BLaER1 (cell line): ENCODE results near the gene ARID1B.

Source experiments
- H3K27ac ChIP-seq: shearing (Covaris generic); formaldehyde crosslinking; 2 replicates; pipeline ENCODE4 v1.8.1; 2022
- H3K27me3 ChIP-seq: shearing (Covaris generic); formaldehyde crosslinking; 2 replicates; pipeline ENCODE4 v1.8.1; 2022
- H3K36me3 ChIP-seq: shearing (Covaris generic); formaldehyde crosslinking; 2 replicates; pipeline ENCODE4 v1.8.1; 2022
- H3K4me1 ChIP-seq: shearing (Covaris generic); formaldehyde crosslinking; 2 replicates; pipeline ENCODE4 v1.8.1; 2022
- H3K4me2 ChIP-seq: shearing (Covaris generic); formaldehyde crosslinking; 2 replicates; pipeline ENCODE4 v1.8.1; 2022
- H3K4me3 ChIP-seq: shearing (Covaris generic); formaldehyde crosslinking; 2 replicates; pipeline ENCODE4 v1.8.1; 2022
- H3K9ac ChIP-seq: shearing (Covaris generic); formaldehyde crosslinking; 2 replicates; pipeline ENCODE4 v1.8.1; 2022
- H3K9me3 ChIP-seq: shearing (Covaris generic); formaldehyde crosslinking; 2 replicates; pipeline ENCODE4 v1.8.1; 2022
- H4K20me1 ChIP-seq: shearing (Covaris generic); formaldehyde crosslinking; 2 replicates; pipeline ENCODE4 v1.8.1; 2022
- Cebpa-rat ChIP-seq: shearing (Covaris generic); IDR thresholded peaks from 2 replicates; pipeline ENCODE4 v1.8.1; 2022

Gene ARID1B

GRCh38 chr6:157200117-157200516 is 422.9 kb downstream of the ARID1B start:
- H3K27me3 ChIP-seq: no peaks in the 10 kb centered on the region
- H3K4me3 ChIP-seq: no peak overlapping the region
- H3K36me3 ChIP-seq: peaks cover 94% of the 10 kb centered on the region
- H3K9ac ChIP-seq: no peak overlapping the region
- 0 out of 2 replicates have a peak, but pooled peaks cover 7% of the 10 kb centered on the region for H4K20me1 ChIP-seq
- H3K9me3 ChIP-seq: no peaks in the 10 kb centered on the region
- no peak overlapping the region for H3K27ac ChIP-seq
- no peaks in the 10 kb centered on the region for H3K4me1 ChIP-seq
- H3K4me2 ChIP-seq: no peak overlapping the region
- TF ChIP-seq Cebpa-rat: no peak

- H3K4me1 ChIP-seq: no peaks in the 10 kb centered on the region
- peaks cover 94% of the 10 kb centered on the region for H3K36me3 ChIP-seq
- H3K27me3 ChIP-seq: no peaks in the 10 kb centered on the region
- TF ChIP-seq Cebpa-rat: no peak
- 0 out of 2 replicates have a peak, but pooled peaks cover 7% of the 10 kb centered on the region for H4K20me1 ChIP-seq
- H3K4me3 ChIP-seq: no peak overlapping the region
- no peak overlapping the region for H3K4me2 ChIP-seq
- no peak overlapping the region for H3K27ac ChIP-seq
- no peak overlapping the region for H3K9ac ChIP-seq
- no peaks in the 10 kb centered on the region for H3K9me3 ChIP-seq
Measured at GRCh38 chr6:157200611-157201010, 423.4 kb downstream of the ARID1B start.

DNA sequence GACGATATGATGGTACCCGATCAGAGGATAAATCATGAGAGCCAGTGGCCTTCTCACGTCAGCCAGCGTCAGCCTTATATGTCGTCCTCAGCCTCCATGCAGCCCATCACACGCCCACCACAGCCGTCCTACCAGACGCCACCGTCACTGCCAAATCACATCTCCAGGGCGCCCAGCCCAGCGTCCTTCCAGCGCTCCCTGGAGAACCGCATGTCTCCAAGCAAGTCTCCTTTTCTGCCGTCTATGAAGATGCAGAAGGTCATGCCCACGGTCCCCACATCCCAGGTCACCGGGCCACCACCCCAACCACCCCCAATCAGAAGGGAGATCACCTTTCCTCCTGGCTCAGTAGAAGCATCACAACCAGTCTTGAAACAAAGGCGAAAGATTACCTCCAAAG is 423.9 kb downstream of the ARID1B start:
- 0 out of 2 replicates have a peak, but pooled peaks cover 7% of the 10 kb centered on the region for H4K20me1 ChIP-seq
- H3K4me2 ChIP-seq: no peak overlapping the region
- H3K27me3 ChIP-seq: no peaks in the 10 kb centered on the region
- peaks cover 94% of the 10 kb centered on the region for H3K36me3 ChIP-seq
- H3K9me3 ChIP-seq: no peaks in the 10 kb centered on the region
- no peak overlapping the region for H3K9ac ChIP-seq
- H3K4me1 ChIP-seq: no peaks in the 10 kb centered on the region
- no peak overlapping the region for H3K4me3 ChIP-seq
- TF ChIP-seq Cebpa-rat: no peak
- H3K27ac ChIP-seq: no peak overlapping the region

- H3K9ac ChIP-seq: no peak overlapping the region
- H3K27me3 ChIP-seq: no peaks in the 10 kb centered on the region
- no peak overlapping the region for H3K27ac ChIP-seq
- H3K4me2 ChIP-seq: no peak overlapping the region
- no peak for TF ChIP-seq Cebpa-rat
- H3K36me3 ChIP-seq: peaks cover 97% of the 10 kb centered on the region
- 0 out of 2 replicates have a peak, but pooled peaks cover 7% of the 10 kb centered on the region for H4K20me1 ChIP-seq
- H3K9me3 ChIP-seq: no peaks in the 10 kb centered on the region
- H3K4me1 ChIP-seq: no peaks in the 10 kb centered on the region
- H3K4me3 ChIP-seq: no peak overlapping the region
Measured at GRCh38 chr6:157203312-157203744, 426.1 kb downstream of the ARID1B start.

DNA sequence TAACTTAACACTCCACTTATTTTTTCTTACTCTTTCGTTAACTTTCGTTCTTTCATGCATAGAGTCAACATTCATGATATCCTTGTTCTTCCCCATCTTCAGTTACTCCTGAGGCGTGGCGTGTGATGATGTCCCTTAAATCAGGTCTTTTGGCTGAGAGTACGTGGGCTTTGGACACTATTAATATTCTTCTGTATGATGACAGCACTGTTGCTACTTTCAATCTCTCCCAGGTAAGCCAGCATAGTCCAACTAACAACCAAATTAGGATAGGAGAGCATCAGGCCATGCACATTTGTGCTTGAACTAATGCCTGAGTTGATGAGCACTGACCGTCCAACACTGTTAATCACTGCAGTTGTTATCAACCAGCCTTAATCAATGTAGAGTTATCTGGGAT is 426.6 kb downstream of the ARID1B start:
- Histone ChIP-seq H3K27ac (no peak overlapping the region), H3K27me3 (no peaks in the 10 kb centered on the region), H3K9me3 (no peaks in the 10 kb centered on the region), H3K4me3 (no peak overlapping the region), H3K36me3 (peaks cover 94% of the 10 kb centered on the region), H3K9ac (no peak overlapping the region), H4K20me1 (0 out of 2 replicates have a peak, but pooled peaks cover 7% of the 10 kb centered on the region), H3K4me1 (no peaks in the 10 kb centered on the region), H3K4me2 (no peak overlapping the region)
- no peak for TF ChIP-seq Cebpa-rat

DNA sequence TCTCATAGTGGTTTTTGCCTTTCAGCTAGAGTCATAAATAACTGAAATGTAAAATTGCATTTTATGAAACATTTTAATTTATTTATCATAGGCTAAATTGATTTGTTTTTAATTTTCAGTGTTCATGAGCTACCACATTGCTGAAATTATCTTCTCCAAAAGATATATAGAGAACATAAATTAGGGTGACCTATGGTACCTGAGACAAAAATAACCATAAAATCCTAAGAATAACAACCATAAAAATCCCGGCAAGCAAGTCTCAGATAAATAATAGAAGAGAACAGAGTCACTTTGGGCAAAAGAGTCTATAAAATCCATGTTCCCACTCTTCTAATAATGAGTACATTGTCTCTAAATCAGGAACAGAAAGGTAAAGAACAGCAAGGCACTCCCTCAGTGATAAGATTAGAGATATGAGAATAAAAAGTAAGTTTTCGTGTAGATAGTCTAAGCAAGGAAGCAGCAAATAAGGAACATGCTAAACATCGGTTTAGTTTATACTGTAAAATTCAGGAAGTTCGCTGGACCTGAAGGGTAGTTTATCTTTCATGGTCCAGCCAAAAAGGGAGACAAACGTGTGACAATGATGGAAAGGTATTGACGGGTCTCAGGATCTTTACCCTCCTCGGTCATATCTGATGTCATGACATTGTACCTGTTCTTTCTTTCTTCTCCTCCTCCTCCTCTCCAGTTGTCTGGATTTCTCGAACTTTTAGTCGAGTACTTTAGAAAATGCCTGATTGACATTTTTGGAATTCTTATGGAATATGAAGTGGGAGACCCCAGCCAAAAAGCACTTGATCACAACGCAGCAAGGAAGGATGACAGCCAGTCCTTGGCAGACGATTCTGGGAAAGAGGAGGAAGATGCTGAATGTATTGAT is 428.5 kb downstream of the ARID1B start:
- no peak overlapping the region for H3K9ac ChIP-seq
- H3K4me1 ChIP-seq: no peaks in the 10 kb centered on the region
- H3K27me3 ChIP-seq: no peaks in the 10 kb centered on the region
- H4K20me1 ChIP-seq: 0 out of 2 replicates have a peak, but pooled peaks cover 7% of the 10 kb centered on the region
- TF ChIP-seq Cebpa-rat: no peak
- H3K27ac ChIP-seq: no peak overlapping the region
- H3K4me3 ChIP-seq: no peak overlapping the region
- H3K4me2 ChIP-seq: no peak overlapping the region
- no peaks in the 10 kb centered on the region for H3K9me3 ChIP-seq
- H3K36me3 ChIP-seq: peaks cover 84% of the 10 kb centered on the region

DNA sequence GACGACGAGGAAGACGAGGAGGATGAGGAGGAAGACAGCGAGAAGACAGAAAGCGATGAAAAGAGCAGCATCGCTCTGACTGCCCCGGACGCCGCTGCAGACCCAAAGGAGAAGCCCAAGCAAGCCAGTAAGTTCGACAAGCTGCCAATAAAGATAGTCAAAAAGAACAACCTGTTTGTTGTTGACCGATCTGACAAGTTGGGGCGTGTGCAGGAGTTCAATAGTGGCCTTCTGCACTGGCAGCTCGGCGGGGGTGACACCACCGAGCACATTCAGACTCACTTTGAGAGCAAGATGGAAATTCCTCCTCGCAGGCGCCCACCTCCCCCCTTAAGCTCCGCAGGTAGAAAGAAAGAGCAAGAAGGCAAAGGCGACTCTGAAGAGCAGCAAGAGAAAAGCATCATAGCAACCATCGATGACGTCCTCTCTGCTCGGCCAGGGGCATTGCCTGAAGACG is 429.2 kb downstream of the ARID1B start:
- 0 out of 2 replicates have a peak, but pooled peaks cover 6% of the 10 kb centered on the region for H4K20me1 ChIP-seq
- H3K27ac ChIP-seq: no peak overlapping the region
- no peaks in the 10 kb centered on the region for H3K27me3 ChIP-seq
- no peak for TF ChIP-seq Cebpa-rat
- H3K9ac ChIP-seq: no peak overlapping the region
- H3K4me3 ChIP-seq: no peak overlapping the region
- no peaks in the 10 kb centered on the region for H3K9me3 ChIP-seq
- H3K4me1 ChIP-seq: no peaks in the 10 kb centered on the region
- no peak overlapping the region for H3K4me2 ChIP-seq
- H3K36me3 ChIP-seq: peaks cover 83% of the 10 kb centered on the region

- H3K9me3 ChIP-seq: no peaks in the 10 kb centered on the region
- H3K9ac ChIP-seq: no peak overlapping the region
- H3K36me3 ChIP-seq: peaks cover 72% of the 10 kb centered on the region
- H3K4me2 ChIP-seq: no peak overlapping the region
- H3K27ac ChIP-seq: no peak overlapping the region
- peaks cover 5% of the 10 kb centered on the region; the same call in 1 of the 2 replicates for H3K4me1 ChIP-seq
- H4K20me1 ChIP-seq: no peaks in the 10 kb centered on the region
- no peak overlapping the region for H3K4me3 ChIP-seq
- no peaks in the 10 kb centered on the region for H3K27me3 ChIP-seq
- no peak for TF ChIP-seq Cebpa-rat
Measured at GRCh38 chr6:157207521-157208076, 430.4 kb downstream of the ARID1B start.

- no peak overlapping the region for H3K27ac ChIP-seq
- no peak overlapping the region for H3K9ac ChIP-seq
- H3K4me1 ChIP-seq: peaks cover 5% of the 10 kb centered on the region; the same call in 1 of the 2 replicates
- H3K9me3 ChIP-seq: no peaks in the 10 kb centered on the region
- no peaks in the 10 kb centered on the region for H3K27me3 ChIP-seq
- H3K4me2 ChIP-seq: no peak overlapping the region
- no peak overlapping the region for H3K4me3 ChIP-seq
- peaks cover 50% of the 10 kb centered on the region for H3K36me3 ChIP-seq
- TF ChIP-seq Cebpa-rat: no peak
- no peaks in the 10 kb centered on the region for H4K20me1 ChIP-seq
Measured at GRCh38 chr6:157209865-157210530, 432.8 kb downstream of the ARID1B start.
